22Rv1 (cell line): ENCODE measurements around the gene ANKRD35.

Source experiments
- ZFX ChIP-seq: fragments of 450-650 bp; IDR thresholded peaks from 2 replicates; pipeline ENCODE4 v1.6.1; 2017; ENCODE audit warnings: antibody characterized with exemption, borderline replicate concordance
- TF ChIP-seq, protein P1 (sequence below): fragments of 450-650 bp; IDR thresholded peaks from 2 replicates; pipeline ENCODE4 v1.5.1; 2017; ENCODE audit warnings: mild to moderate bottlenecking

DNA sequence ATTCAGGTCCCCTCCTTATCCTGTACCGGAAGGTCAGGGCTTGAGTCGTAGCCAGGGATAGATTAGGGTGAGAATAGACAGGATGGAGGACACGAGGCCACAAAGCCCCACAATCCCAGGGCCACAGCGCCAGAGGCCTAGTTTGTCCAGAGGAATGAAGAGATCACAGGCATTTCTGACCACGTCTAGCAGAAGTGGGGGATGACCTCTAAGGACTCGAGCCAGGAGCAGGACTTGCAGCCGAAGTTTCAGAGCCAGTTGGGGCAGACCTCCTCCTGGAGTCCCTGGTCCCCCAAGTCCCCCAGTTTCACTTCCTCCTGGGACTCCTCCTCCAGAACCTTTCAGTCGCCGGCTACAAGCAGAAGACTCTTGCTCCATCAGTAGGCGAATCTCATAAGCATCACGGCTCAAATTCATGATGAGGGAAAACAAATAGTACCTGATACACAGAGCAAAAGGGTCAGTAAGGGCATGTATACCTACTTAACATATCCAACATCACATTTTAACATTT lies 26.5 kb upstream of the ANKRD35 start:
- TF ChIP-seq, protein P1, sequence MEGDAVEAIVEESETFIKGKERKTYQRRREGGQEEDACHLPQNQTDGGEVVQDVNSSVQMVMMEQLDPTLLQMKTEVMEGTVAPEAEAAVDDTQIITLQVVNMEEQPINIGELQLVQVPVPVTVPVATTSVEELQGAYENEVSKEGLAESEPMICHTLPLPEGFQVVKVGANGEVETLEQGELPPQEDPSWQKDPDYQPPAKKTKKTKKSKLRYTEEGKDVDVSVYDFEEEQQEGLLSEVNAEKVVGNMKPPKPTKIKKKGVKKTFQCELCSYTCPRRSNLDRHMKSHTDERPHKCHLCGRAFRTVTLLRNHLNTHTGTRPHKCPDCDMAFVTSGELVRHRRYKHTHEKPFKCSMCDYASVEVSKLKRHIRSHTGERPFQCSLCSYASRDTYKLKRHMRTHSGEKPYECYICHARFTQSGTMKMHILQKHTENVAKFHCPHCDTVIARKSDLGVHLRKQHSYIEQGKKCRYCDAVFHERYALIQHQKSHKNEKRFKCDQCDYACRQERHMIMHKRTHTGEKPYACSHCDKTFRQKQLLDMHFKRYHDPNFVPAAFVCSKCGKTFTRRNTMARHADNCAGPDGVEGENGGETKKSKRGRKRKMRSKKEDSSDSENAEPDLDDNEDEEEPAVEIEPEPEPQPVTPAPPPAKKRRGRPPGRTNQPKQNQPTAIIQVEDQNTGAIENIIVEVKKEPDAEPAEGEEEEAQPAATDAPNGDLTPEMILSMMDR, result no peak
- TF ChIP-seq ZFX, result no peak
